Astrocyte (in vitro differentiated cells and primary cell): Measurements from ENCODE around the gene FHAD1.

Experiments used
- CTCF ChIP-seq: IDR thresholded peaks from 2 replicates; pipeline ENCODE4 v1.5.1; 2011; ENCODE audit warnings: low read depth, mild to moderate bottlenecking, inconsistent platforms, low read length, moderate library complexity; ENCODE audit not compliant: insufficient read depth
- EZH2 ChIP-seq: IDR thresholded peaks from 2 replicates; pipeline ENCODE4 v1.6.1; 2012; ENCODE audit warnings: mild to moderate bottlenecking, low read length, inconsistent platforms; ENCODE audit not compliant: insufficient read depth

- TF ChIP-seq EZH2: no peak
- no peak for TF ChIP-seq CTCF
These were observed 43.4 kb downstream of the FHAD1 start for GRCh38 chr1:15290382-15290781.
